Pancreas (tissue), 10 donors: ENCODE data around the gene FMNL3. TPM values are rescaled to one million over a fixed set of nuclear protein-coding genes. Genes with fewer than 3 reads are reported as not detected.
"Not testable (repeated sequence)": the region's sequence is repeated elsewhere in the genome, so short reads cannot be mapped to it uniquely, and the experiment has no call there.

Source experiments
- ATAC-seq, 4 donors: fragments of 200-7000 bp; cut with Tn5 transposase; one replicate each; pipeline versions ENCODE4 v1.8.0 to v1.9.1; 2020; ENCODE audit warnings: mild to moderate bottlenecking in 4 of 4, moderate library complexity in 4 of 4
- DNase-seq, 6 donors: peaks; one replicate each; pipeline ENCODE4 v3.0.0-alpha.2; 2020
- FAIRE-seq: peaks from 2 replicates; lab custom pipeline; 2012; peaks lifted over from hg19 to GRCh38; lab: Jason Lieb, UNC
- H3K27ac ChIP-seq, 4 donors: fragments of 200-600 bp; sonication (generic); 1 replicate in 3 of 4; 2 replicates in 1 of 4; pipeline versions ENCODE4 v1.5.0 to v1.8.0; 2020
- H3K27me3 ChIP-seq, 4 donors: fragments of 200-600 bp; one replicate each; pipeline ENCODE4 v1.8.0; 2021
- H3K36me3 ChIP-seq, 3 donors: fragments of 200-600 bp; sonication (generic) in 1 of 3; one replicate each; pipeline versions ENCODE4 v1.5.0 to v1.8.0; 2020 to 2021
- H3K4me1 ChIP-seq, 3 donors: fragments of 200-600 bp; one replicate each; pipeline ENCODE4 v1.8.0; 2021
- H3K4me3 ChIP-seq, 4 donors: fragments of 200-600 bp; sonication (generic) in 2 of 4; one replicate each; pipeline versions ENCODE4 v1.5.0 to v1.8.0; 2020 to 2021
- H3K9me3 ChIP-seq, 4 donors: fragments of 200-600 bp; one replicate each; pipeline ENCODE4 v1.8.0; 2021
- WGBS, 2 donors: extraction: QIAGEN DNeasy Blood & Tissue Kit; methylation state at CpG; one replicate each; pipeline ENCODE4 v1.1.7; 2013; 5-methylcytosine and 5-hydroxymethylcytosine counted together
- intact Hi-C, 3 donors: fragments of 100-400 bp; cut with DNase I; formaldehyde crosslinking; loops; one replicate each; pipeline versions ENCODE4 v1.11.1 to v1.14.2; 2022
- polyA plus RNA-seq, 2 donors: library from polyadenylated mRNA; stranded (reverse); fragments of 200-250 nt; gene quantifications; one replicate each; pipeline ENCODE4 v1.2.3, GENCODE V29; 2013
- total RNA-seq, 6 donors: library from RNA; stranded (reverse); fragmentation: NEBNext Ultra II Directional in 4 of 6; extraction: Animal tissue kit (Norgen Biotek cat#: 25700) in 4 of 6; gene quantifications; one replicate each; pipeline versions ENCODE4 v1.2.1 to v1.2.4, GENCODE V29; 2021 to 2023
- TF ChIP-seq, protein P1 (sequence below), 4 donors: fragments of 200-600 bp; sonication (generic) in 3 of 4; IDR thresholded peaks; one replicate each; pipeline versions ENCODE4 v1.5.0 to v1.8.0; 2021; ENCODE audit warnings: antibody characterized with exemption in 4 of 4
- donor health status: healthy with polysubstance abuse.
- donor health status: DM: no; HTN: no; CAD: no; lungs with moderate emphysema.
- donor health status: DM: no; HTN: no; CAD: no.
- donor health status: control.
- donor health status: control.
- donor health status: Bipolar disorder and iron deficiency.
- donor health status: DM: yes; HTN: yes; CAD: no.
- donor health status: DM: no; HTN: no; CAD: no.
- donor health status: DM: no; HTN: no; CAD: no.
- donor health status: DM: yes; HTN: yes; CAD: no.

Gene FMNL3
- total and polyA plus RNA-seq, 8 donors: 1.8 to 13.5 (median 3.0) TPM

DNA sequence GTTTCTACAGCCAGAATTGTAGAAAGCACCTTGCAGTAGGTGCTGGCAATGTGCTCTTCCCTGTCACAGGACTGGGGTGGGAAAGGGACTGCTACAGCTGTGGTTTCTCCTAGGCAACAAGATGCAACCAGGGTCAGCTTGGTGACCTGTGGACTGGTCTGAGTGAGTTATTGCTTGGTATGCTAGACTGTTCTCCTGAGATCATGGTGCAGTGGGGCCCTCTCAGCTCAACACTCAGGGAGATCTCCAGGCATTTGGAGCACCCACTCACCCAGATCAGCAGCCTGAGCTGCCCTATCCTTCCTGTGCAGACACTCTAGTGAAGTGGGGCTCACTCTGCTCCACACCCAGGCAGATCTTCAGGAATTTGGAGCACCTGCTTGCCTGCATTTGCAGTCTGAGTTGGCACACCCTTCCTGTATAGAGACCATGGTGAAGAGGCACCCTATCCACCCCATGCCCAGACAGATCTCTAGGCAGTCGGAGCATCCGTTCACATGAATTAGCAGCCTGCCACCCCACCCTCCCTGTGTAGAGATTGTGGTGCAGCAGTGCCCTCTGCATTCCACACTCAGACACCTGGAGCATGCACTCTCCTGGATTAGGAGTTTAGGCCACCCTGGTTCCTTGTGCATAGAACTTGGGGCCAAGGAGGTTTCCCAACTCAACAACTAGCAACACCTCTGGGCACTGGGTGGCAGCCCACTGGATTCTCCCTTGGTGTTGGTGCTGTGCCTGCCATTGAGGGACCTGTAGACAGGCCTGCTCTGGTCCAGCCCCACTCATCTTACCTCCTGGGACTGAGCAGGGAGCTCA is 97.9 kb downstream of the FMNL3 start:
- DNase-seq (no peak), ATAC-seq (no peak), FAIRE-seq (no peak)
- Histone ChIP-seq H3K27ac (no peak overlapping the region), H3K4me1 (peaks cover 0 to 6% (median 0%) of the 10 kb centered on the region in 3 donors), H3K4me3 (no peak overlapping the region), H3K36me3 (no peaks in the 10 kb centered on the region), H3K9me3 (no peaks in the 10 kb centered on the region), H3K27me3 (no peaks in the 10 kb centered on the region)
- 88 to 92% methylated on average over 2 of the region's 2 CpGs for WGBS, 2 donors
- TF ChIP-seq, protein P1, sequence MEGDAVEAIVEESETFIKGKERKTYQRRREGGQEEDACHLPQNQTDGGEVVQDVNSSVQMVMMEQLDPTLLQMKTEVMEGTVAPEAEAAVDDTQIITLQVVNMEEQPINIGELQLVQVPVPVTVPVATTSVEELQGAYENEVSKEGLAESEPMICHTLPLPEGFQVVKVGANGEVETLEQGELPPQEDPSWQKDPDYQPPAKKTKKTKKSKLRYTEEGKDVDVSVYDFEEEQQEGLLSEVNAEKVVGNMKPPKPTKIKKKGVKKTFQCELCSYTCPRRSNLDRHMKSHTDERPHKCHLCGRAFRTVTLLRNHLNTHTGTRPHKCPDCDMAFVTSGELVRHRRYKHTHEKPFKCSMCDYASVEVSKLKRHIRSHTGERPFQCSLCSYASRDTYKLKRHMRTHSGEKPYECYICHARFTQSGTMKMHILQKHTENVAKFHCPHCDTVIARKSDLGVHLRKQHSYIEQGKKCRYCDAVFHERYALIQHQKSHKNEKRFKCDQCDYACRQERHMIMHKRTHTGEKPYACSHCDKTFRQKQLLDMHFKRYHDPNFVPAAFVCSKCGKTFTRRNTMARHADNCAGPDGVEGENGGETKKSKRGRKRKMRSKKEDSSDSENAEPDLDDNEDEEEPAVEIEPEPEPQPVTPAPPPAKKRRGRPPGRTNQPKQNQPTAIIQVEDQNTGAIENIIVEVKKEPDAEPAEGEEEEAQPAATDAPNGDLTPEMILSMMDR (IDR thresholded peaks at IDR 0.05): no peak
- intact Hi-C loops: no loop called here

DNA sequence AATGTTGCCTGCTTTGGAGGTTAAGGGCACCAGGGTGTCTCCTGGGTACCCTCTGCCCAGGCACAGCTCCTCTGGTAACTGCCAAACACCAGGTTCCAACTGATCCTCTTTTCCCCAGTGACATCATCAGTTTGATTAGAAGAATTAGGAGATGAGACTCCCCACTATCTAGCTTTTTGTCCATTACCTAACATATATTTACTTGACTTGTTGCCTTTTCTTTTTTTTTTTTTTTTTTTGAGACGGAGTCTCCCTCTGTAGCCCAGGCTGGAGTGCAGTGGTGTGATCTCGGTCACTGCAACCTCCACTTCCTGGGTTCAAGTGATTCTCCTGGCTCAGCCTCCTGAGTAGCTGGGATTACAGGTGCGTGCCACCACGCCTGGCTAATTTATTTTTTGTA is 101.7 kb downstream of the FMNL3 start, which contains the start of gene FAM186B:
TSS of gene FAM186B (minus strand) at position 101 of the 400 bp plus-strand sequence. CDS start 162 bp downstream, outside the sequence.
- intact Hi-C loops, H3K27ac ChIP-seq, H3K4me3 ChIP-seq, ATAC-seq, H3K36me3 ChIP-seq, H3K4me1 ChIP-seq, DNase-seq, H3K27me3 ChIP-seq, FAIRE-seq, H3K9me3 ChIP-seq: not testable (repeated sequence)
- WGBS, 2 donors: 94 to 98% methylated on average over 4 of the region's 4 CpGs

DNA sequence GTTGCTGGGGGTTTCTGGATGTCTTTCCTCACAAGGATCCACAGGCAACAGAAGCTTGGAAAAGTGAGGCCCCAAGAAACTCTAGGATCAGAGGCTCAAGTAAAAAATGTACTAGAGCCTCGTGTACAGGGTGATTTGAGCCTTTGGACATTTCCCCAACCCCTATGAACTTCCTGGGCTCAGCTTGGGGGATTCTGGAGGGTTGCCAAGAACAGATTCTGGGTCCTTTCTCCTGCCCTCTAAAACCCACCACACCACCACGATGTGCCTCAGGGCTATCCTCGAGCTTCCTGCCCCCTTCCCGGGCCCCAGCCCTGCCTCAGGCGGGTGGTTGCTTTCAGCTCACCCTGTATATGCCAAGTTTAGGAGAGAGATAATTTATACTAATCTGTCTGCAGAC is 102.3 kb downstream of the FMNL3 start:
- no peak for ATAC-seq
- H3K27ac ChIP-seq: no peak overlapping the region
- H3K4me1 ChIP-seq: peaks cover 0 to 6% (median 0%) of the 10 kb centered on the region in 3 donors
- no peak for FAIRE-seq
- H3K36me3 ChIP-seq: no peaks in the 10 kb centered on the region
- H3K4me3 ChIP-seq: no peak overlapping the region
- no peaks in the 10 kb centered on the region for H3K27me3 ChIP-seq
- no peak for DNase-seq
- TF ChIP-seq, protein P1 (IDR thresholded peaks at IDR 0.05): no peak
- intact Hi-C loops: no loop called here
- H3K9me3 ChIP-seq: no peaks in the 10 kb centered on the region
- WGBS, 2 donors: 69 to 84% methylated on average over 5 of the region's 5 CpGs

DNA sequence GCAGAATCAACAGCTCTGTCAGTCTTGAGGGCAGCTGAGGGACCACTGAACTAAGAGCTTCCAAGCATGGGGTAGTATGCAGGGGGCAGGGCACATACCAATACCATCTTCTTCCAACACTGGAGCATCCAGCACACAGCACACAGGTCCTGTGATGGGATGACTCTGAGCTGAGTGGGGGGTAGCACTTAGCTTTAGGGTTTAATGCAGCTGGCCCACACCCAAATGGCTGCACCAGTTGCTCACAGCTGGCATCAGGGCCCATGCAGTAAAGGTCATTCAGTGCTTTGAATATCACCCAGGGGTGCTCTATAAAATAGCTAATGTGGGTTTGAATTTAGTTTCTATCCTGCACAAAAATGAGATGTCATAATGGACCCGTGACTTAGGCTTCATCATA is 103.5 kb downstream of the FMNL3 start:
- DNase-seq (no peak), FAIRE-seq (no peak), ATAC-seq (no peak)
- H3K27ac ChIP-seq: no peak overlapping the region
- no peaks in the 10 kb centered on the region for H3K36me3 ChIP-seq
- 75 to 79% methylated on average over 1 of the region's 1 CpG for WGBS, 2 donors
- H3K4me1 ChIP-seq: peaks cover 0 to 6% (median 0%) of the 10 kb centered on the region in 3 donors
- no peak overlapping the region for H3K4me3 ChIP-seq
- TF ChIP-seq, protein P1 (IDR thresholded peaks at IDR 0.05): no peak
- intact Hi-C loops: no loop called here
- no peaks in the 10 kb centered on the region for H3K27me3 ChIP-seq
- H3K9me3 ChIP-seq: no peaks in the 10 kb centered on the region

DNA sequence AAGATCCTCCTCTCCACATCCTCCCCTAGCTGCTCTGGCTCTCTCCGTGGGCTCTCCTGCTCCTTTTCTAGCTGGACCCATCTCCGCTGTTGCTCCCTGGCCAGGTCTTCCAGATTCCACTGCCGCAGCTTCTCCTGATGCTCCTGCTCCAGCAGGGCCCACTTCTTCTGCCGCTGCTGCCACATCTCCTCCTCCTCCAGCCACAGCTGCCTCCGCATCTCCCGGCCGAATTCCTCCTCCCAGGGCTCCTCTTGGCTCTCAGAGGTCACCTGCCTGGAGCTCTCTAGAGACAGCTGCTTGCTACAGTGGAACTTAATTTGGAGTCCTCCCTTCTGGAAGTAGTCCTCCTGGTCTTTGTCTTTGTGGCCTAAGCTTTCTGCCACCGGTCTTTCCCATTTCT is 107.2 kb downstream of the FMNL3 start:
- DNase-seq (no peak), ATAC-seq (no peak), FAIRE-seq (no peak)
- TF ChIP-seq, protein P1 (IDR thresholded peaks at IDR 0.05): no peak
- H3K4me3 ChIP-seq: no peak overlapping the region
- no peaks in the 10 kb centered on the region for H3K36me3 ChIP-seq
- 90 to 91% methylated on average over 8 of the region's 8 CpGs for WGBS, 2 donors
- no peaks in the 10 kb centered on the region for H3K27me3 ChIP-seq
- intact Hi-C loops: no loop called here
- no peak overlapping the region for H3K27ac ChIP-seq
- no peaks in the 10 kb centered on the region for H3K9me3 ChIP-seq
- no peaks in the 10 kb centered on the region for H3K4me1 ChIP-seq
